Stimulated activated CD8-positive, alpha-beta memory T cell treated with anti-CD3 and anti-CD28 coated beads, Interleukin-15, amount 100 ng/mL, for 24 hours (primary cell): ENCODE measurements around the gene EGR2.

ENCODE experiments used
- DNase-seq: peaks from one replicate; pipeline ENCODE4 v3.0.0-alpha.2; 2020; ENCODE audit warnings: low read depth

The EGR2 gene

DNA sequence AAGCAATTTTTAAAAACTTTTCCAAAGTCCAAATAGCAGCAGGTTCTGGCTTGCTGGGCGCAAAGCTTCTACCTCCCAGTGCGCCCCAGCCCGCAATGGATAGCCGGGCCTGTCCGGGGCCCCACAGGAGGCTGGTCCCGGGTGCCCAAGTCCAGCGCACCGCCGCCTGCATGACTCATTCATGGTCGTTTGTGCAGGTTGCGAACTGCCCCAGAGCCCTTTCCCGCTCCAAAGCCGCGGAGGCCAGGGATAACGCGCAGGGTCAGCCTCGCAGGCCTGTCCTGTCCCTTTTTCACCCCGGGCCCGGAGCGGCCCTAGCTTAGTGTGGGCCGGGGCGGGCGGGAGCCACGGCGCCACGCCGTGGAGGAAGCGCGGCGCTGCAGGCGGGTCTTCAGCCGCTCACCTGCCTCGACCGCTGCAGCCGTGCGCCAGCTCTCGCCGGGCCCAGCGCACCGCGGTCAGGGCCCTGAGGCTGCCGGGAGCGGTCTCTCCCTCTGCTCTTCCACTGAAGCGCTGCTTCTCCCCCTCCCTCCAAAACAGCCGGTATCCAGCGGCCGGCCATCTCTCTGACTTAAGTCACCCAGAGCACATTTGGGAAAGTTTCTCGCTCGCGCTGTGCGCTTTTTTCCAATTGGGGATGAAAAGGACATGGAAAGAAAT is 1.7 kb upstream of the EGR2 start:
- no peak for DNase-seq

DNA sequence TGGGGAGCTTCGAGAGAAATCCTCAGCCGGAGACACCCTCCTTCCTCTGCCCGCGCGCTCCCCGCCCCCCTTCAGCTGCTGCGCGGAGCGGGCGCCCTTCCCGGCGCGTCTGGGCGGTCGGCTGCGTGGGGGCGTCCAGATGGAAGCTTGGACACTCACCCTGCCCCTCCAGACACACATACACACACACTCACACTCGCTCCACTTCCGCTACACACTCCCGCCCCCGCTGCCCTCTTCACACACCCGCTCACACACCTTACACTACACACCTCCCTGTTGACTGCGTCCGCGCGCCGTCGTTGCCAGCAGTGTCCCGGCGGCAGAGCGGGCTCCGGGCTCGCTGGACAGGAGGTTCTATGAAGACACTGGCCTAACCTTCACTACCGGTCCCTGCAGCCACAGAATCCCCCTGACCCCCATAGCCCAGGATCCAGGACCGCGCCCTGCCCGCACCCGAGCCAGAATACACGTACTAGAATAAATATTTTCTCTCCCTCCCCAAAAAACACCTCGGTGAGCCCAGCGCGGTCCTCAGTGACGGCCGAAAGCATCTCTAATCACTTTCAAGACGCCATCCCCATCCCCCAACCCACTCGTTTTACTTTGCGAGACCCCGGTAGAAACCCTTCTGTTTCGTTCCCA is 1.1 kb upstream of the EGR2 start:
- DNase-seq = no peak

GRCh38 chr10:62816076-62816330 is 163 bp downstream of the EGR2 start:
- no peak for DNase-seq

GRCh38 chr10:62815381-62816075 is 638 bp downstream of the EGR2 start:
- no peak for DNase-seq

DNA sequence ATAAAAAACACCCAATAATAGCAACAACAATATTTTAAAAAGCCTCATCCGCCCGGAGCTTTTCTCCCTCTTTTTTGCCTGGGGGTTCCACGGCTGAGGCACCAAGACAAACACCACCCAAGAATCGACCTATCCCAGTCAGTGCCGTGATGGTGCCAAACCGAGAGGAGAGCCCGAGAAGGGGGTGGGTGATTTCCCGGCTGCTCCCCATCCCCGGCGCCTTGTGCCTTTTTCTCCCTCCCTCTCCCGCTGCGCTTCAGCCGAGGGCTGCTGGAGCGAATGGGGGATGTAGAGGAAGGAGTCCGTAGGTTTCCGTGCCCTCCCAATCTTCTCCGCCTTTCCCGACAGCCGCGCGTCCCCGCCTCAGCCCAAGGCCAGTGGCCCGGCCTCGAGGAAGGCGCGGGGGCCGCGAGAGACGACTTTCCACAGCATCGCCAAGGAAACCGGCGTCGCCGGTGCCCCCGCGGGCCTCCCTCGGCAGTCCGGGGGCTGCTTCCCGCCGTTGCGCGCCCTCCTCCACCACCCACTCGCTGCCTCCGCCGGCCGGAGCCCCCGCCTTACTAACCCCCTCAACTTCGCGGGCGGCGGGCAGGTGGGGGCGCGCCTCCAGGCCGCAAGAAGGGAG is 1.3 kb downstream of the EGR2 start:
- no peak for DNase-seq

DNA sequence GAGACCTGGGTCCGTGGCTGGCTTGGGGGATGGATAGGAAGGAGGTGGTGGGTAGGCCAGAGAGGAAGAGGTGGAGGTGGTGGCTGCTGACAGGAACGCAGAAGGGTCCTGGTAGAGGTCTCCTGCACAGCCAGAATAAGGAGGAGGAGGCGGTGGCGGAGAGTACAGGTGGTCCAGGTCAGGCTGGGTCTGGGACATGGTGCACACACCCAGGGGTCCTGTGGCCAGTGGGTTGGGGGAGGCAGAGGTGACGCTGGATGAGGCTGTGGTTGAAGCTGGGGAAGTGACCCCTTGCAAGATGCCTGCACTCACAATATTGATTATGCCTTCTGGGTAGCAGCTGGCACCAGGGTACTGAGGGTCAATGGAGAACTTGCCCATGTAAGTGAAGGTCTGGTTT is 2.2 kb downstream of the EGR2 start:
- DNase-seq = no peak

DNA sequence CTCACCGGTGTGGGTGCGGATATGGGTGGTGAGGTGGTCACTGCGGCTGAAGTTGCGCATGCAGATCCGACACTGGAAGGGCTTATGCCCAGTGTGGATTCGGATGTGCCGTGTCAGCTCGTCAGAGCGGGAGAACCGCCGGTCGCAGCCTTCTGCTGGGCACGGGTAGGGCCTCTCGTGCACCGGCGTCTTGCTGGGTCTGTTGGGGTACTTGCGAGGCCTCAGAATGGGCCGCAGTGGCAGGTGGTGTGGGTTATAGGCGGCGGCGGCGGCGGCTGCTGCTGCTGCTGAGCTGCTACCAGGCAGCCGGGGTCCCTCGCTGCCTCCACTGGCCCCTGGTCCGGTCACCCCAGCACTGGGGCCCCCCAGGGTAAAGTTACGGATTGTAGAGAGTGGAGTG is 2.7 kb downstream of the EGR2 start:
- DNase-seq = no peak

- DNase-seq = no peak
Measured at GRCh38 chr10:62812672-62813439, 3.3 kb downstream of the EGR2 start.

DNA sequence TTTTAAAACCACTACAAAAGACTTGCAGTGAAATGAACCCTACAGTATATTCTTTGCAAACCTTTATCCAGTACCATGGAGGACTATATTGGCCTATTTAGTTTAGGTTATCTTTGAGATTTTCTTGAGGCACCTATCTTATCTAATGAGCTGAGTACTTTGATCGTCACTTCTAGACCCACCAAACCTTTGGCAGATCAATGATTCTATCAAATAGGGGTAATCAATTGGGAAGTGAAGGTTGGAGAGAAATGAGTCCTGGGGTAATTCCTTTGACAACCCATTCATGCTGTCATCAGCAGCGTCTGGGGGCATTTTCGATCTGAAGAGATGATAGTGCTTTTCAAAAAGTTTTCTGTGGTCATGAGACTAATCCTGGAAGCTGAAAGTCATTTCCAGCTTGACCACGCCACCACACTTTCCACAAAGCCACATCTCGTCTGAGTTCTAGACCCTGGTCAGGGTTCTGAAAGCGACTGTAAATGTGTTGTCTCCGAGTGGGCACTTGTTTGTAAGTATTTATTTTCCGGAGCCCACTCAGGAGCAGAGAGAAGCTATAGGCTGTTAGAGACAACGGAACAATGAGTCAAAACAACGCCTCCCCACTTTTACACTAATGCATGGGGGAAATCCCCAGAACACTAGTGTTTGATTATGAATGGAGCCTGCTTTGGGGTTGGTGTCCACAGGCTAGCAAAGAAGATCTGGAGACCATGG is 4.8 kb downstream of the EGR2 start:
- DNase-seq = no peak

GRCh38 chr10:62810156-62810902 is 5.8 kb downstream of the EGR2 start:
- DNase-seq = no peak

DNA sequence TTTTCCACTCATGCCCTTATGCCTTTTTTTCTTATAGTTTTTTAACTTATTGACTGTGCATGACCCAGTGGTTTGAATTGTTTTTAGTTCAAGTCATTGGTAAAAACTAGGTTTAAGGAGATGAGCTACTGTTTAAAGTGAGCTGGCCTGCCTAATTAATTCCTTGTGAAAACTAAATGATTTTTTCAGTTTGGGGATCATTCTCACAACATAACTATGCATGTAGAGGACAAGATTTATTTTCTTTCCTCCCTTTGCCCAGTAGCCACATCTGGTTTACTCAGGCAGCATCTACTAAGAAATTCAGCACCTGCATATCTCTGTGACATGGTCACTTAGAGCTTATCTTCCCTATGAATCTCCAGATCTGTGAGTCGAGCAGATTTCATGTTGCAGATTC is 9.9 kb downstream of the EGR2 start:
- DNase-seq = no peak

GRCh38 chr10:62805231-62806099 is 10.7 kb downstream of the EGR2 start:
- no peak for DNase-seq

DNA sequence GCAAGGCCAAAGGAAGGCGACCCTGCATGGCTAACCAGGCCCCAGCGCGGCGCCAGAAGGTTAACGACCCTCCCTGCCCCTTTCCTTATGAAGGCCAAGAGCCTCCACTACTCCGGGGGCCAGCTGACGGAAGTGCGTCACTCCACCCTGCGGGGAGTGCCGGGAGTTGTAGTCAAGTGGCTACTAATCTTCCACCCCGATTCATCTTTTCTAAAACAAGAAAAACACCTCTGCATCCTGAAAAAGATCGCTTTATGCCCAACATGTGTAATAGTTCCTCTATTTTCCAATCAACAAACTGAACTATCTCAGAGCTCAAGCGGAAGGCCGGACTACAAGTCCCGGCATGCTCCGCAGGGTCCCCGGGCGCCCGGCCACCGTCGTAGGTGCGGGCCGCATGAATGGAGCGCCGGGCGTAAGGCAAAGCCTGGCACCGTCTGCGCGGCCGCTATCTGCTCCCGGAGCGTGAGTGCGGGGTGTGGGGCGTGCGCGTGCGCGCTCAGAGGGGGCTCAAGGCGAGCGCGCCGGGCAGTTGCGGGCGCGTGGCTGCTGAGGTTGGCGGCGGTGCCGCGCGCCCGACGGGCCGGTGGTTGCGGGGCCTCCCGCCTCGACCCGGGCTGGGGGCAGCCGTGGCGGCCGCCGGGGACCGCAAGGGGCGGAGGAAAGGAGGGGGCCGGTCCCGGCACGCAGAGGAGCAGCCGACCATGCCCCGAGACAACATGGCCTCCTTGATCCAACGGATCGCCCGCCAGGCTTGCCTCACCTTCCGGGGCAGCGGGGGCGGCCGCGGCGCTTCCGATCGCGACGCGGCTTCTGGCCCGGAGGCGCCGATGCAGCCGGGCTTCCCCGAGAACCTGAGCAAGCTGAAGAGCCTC is 11.6 kb downstream of the EGR2 start, which contains the start of gene ADO:
ADO (plus strand) TSS at position 365 of the 875 bp plus-strand sequence; CDS start at position 705, 340 bp downstream.
- peak; percentile 53 for DNase-seq

GRCh38 chr10:62803724-62804355 is 12.3 kb downstream of the EGR2 start:
- DNase-seq = no peak

DNA sequence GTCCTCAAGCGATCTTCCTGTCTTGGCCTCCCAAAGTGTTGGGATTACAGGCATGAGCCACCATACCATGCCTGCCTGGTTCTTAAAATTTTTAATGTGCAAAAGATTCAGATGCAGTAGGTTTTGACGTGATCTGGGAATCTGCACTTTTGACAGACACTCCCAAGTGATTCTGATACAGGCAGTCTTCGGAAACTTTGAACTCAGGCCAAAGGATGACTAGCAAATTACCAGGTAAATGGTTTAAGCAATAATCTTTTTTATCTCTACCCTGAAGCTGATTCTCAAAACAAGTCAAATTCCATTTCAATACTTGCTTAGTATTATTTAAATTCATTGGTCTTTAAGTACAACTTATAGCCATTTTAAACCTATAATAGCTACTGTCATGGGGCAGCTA is 14.3 kb downstream of the EGR2 start:
- no peak for DNase-seq

DNA sequence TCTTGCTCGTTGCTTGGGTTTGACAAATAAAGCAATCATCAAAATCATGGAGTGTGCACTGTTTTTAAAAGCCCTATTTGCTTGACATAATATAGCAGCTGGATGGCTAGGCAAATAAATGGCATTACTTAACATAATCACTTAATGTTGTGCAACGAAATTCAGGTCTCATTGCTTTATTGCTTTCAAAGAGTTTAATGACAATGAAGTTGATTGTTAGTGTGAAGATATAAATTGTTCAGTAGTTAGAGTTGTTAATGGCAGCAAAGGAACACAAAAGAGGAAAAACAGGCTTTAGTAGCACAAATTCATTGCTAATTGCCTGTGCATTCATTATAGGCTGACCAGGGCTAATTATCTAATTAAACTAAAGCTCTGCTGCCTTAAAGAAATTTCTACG is 19.3 kb downstream of the EGR2 start:
- no peak for DNase-seq

- DNase-seq = no peak
Measured at GRCh38 chr10:62795762-62796161, 20.4 kb downstream of the EGR2 start.

- DNase-seq = no peak
Measured at GRCh38 chr10:62795100-62795499, 21.1 kb downstream of the EGR2 start.

- no peak for DNase-seq
Measured at GRCh38 chr10:62794306-62794705, 21.9 kb downstream of the EGR2 start.
